Esophagus squamous epithelium (tissue), 5 donors: ENCODE results near the gene ADI1. TPM values are rescaled to one million over a fixed set of nuclear protein-coding genes. Genes with fewer than 3 reads are reported as not detected.

Source experiments
- DNase-seq: peaks from one replicate; lab custom pipeline; 2025; lab: John Stamatoyannopoulos, UW
- H3K27ac ChIP-seq, 4 donors: fragments of 200-600 bp; sonication (generic); one replicate each; pipeline ENCODE4 v1.5.1; 2016 to 2019; ENCODE audit warnings: mild to moderate bottlenecking in 1 of 4
- H3K27me3 ChIP-seq, 4 donors: fragments of 200-600 bp; sonication (generic); 1 replicate in 3 of 4; 2 replicates in 1 of 4; pipeline versions ENCODE4 v1.5.1 to v1.6.0; 2017 to 2021; ENCODE audit warnings: antibody characterized with exemption in 1 of 4
- H3K36me3 ChIP-seq, 3 donors: fragments of 200-600 bp; sonication (generic); one replicate each; pipeline ENCODE4 v1.5.1; 2016 to 2019
- H3K4me1 ChIP-seq, 3 donors: fragments of 200-600 bp; sonication (generic); one replicate each; pipeline ENCODE4 v1.5.1; 2017 to 2019
- H3K4me3 ChIP-seq, 4 donors: fragments of 200-600 bp; sonication (generic); 1 replicate in 3 of 4; 2 replicates in 1 of 4; pipeline ENCODE4 v1.5.1; 2016 to 2019; ENCODE audit warnings: mild to moderate bottlenecking in 2 of 4, moderate library complexity in 1 of 4
- H3K9me3 ChIP-seq, 3 donors: fragments of 200-600 bp; sonication (generic); one replicate each; pipeline ENCODE4 v1.5.1; 2016 to 2019
- CTCF ChIP-seq, 6 experiments: fragments of 450-650 bp in 4 of 6; fragments of 200-600 bp in 2 of 6; sonication (generic) in 2 of 6; IDR thresholded peaks; one replicate each; pipeline ENCODE4 v1.5.1; 2016 to 2019; ENCODE audit warnings: antibody characterized with exemption in 6 of 6, mild to moderate bottlenecking in 4 of 6, moderate library complexity in 4 of 6
- POLR2A ChIP-seq, 4 donors: fragments of 450-650 bp; IDR thresholded peaks; one replicate each; pipeline ENCODE4 v1.6.1; 2017; ENCODE audit warnings: antibody characterized with exemption in 4 of 4, mild to moderate bottlenecking in 4 of 4, moderate library complexity in 3 of 4
- WGBS, 2 donors: methylation state at CpG; one replicate each; pipeline ENCODE4 v1.1.5; 2018; 5-methylcytosine and 5-hydroxymethylcytosine counted together
- intact Hi-C: fragments of 100-400 bp; cut with DNase I; formaldehyde crosslinking; loops from one replicate; pipeline ENCODE4 v1.15.0; 2022
- total RNA-seq, 4 donors: library from RNA; depleted of rRNA; stranded (reverse); fragments of >200 nt; gene quantifications; one replicate each; pipeline ENCODE4 v1.1.0, GENCODE V29; 2016
- donor health status: DM: yes; HTN: yes; CAD: no.

ADI1 gene
- total RNA-seq, 4 donors from 2014 or later: 33.3 to 73.6 (median 54.9) TPM

GRCh38 chr2:3459185-3460015 lies 59.9 kb downstream of the ADI1 start:
- H3K27ac ChIP-seq: no peak overlapping the region
- 86 to 92% methylated on average over 11 to 13 of the region's 25 CpGs for WGBS, 2 donors

GRCh38 chr2:3458396-3459184 lies 60.7 kb downstream of the ADI1 start:
- 70 to 81% methylated on average over 5 to 8 of the region's 10 CpGs for WGBS, 2 donors
- intact Hi-C loops: no loop called here
- no peaks in the 10 kb centered on the region for H3K9me3 ChIP-seq
- peaks cover 0 to 5% (median 0%) of the 10 kb centered on the region in 3 donors for H3K4me1 ChIP-seq
- TF ChIP-seq POLR2A (IDR thresholded peaks at IDR 0.05): no peak
- TF ChIP-seq CTCF (IDR thresholded peaks at IDR 0.05): no peak
- H3K4me3 ChIP-seq: no peak overlapping the region
- peaks cover 11 to 93% (median 12%) of the 10 kb centered on the region in 3 donors for H3K36me3 ChIP-seq
- DNase-seq: no peak
- H3K27ac ChIP-seq: no peak overlapping the region
- no peaks in the 10 kb centered on the region for H3K27me3 ChIP-seq

More at GRCh38 chr2:3459185-3460015, 59.9 kb downstream of the ADI1 start:
- Histone ChIP-seq H3K4me1 (peaks cover 0 to 5% (median 0%) of the 10 kb centered on the region in 3 donors), H3K36me3 (peaks cover 11 to 93% (median 18%) of the 10 kb centered on the region in 3 donors), H3K27me3 (no peaks in the 10 kb centered on the region), H3K4me3 (no peak overlapping the region), H3K9me3 (no peaks in the 10 kb centered on the region)
- TF ChIP-seq POLR2A (IDR thresholded peaks at IDR 0.05) (no peak), CTCF (IDR thresholded peaks at IDR 0.05) (no peak)
- DNase-seq: no peak
- intact Hi-C loops: no loop called here

- Histone ChIP-seq H3K36me3 (peaks cover 11 to 93% (median 12%) of the 10 kb centered on the region in 3 donors), H3K4me3 (no peak overlapping the region), H3K27ac (no peak overlapping the region), H3K27me3 (no peaks in the 10 kb centered on the region), H3K9me3 (no peaks in the 10 kb centered on the region), H3K4me1 (peaks cover 0 to 5% (median 0%) of the 10 kb centered on the region in 3 donors)
- TF ChIP-seq POLR2A (IDR thresholded peaks at IDR 0.05) (no peak), CTCF (IDR thresholded peaks at IDR 0.05) (no peak)
- intact Hi-C loops: no loop called here
- 89 to 93% methylated on average over 9 to 10 of the region's 30 CpGs for WGBS, 2 donors
- no peak for DNase-seq
Measured at GRCh38 chr2:3457524-3458395, 61.6 kb downstream of the ADI1 start.

- Histone ChIP-seq H3K36me3 (peaks cover 11 to 99% (median 12%) of the 10 kb centered on the region in 3 donors), H3K27me3 (no peaks in the 10 kb centered on the region), H3K27ac (no peak overlapping the region), H3K4me3 (no peak overlapping the region), H3K4me1 (no peaks in the 10 kb centered on the region), H3K9me3 (no peaks in the 10 kb centered on the region)
- no peak for DNase-seq
- 90 to 95% methylated on average over 13 of the region's 14 CpGs for WGBS, 2 donors
- TF ChIP-seq POLR2A (IDR thresholded peaks at IDR 0.05) (no peak), CTCF (IDR thresholded peaks at IDR 0.05) (no peak)
- intact Hi-C loops: no loop called here
Measured at GRCh38 chr2:3456125-3456524, 63.2 kb downstream of the ADI1 start.
